ENCODE results near the gene IMMP2L. TPM values are rescaled to one million over a fixed set of nuclear protein-coding genes. Genes with fewer than 3 reads are reported as not detected.

Gene IMMP2L
- total and polyA plus RNA-seq, 2 donors (not counting 3 experiments of a cell fraction or from before 2014, with no cell fraction given) = 9.9 to 11.8 TPM

- no peaks in the 10 kb centered on the region for H3K36me3 ChIP-seq (ENCODE audit: control insufficient read depth in 2 of 2, extremely low read depth in 1 of 2, insufficient read depth in 2 of 2, low read length in 2 of 2)
- BruUV-seq (replicated peaks) = no TSS peak
- H3K9me3 ChIP-seq (replicated peaks; ENCODE audit: control insufficient read depth, insufficient read depth, low read length) = no peaks in the 10 kb centered on the region
- TF ChIP-seq POLR2A (IDR thresholded peaks at IDR 0.05; ENCODE audit: low read depth, low read length) (no peak), JUN (IDR thresholded peaks at IDR 0.05; ENCODE audit: borderline replicate concordance, insufficient read depth, insufficient read length, low read depth) (no peak), CTCF (IDR thresholded peaks at IDR 0.05; ENCODE audit: extremely low read depth in 1 of 2, insufficient read depth in 1 of 2, low read depth in 1 of 2, low read length in 2 of 2) (no peak), POLR2AphosphoS5 (IDR thresholded peaks at IDR 0.05; ENCODE audit: insufficient read depth, low read depth, low read length) (no peak), EZH2 (IDR thresholded peaks at IDR 0.05; ENCODE audit: borderline replicate concordance, low read depth, low read length, severe bottlenecking) (no peak), MYC (IDR thresholded peaks at IDR 0.05; ENCODE audit: low read depth, low read length) (no peak), FOS (IDR thresholded peaks at IDR 0.05; ENCODE audit: borderline replicate concordance, insufficient read depth, low read length) (no peak), GATA2 (IDR thresholded peaks at IDR 0.05; ENCODE audit: insufficient read depth, insufficient read length, low read depth, low read length) (no peak), MAX (IDR thresholded peaks at IDR 0.05; ENCODE audit: insufficient read depth, insufficient read length) (no peak)
- no peaks in the 10 kb centered on the region for H3K79me2 ChIP-seq (ENCODE audit: control insufficient read depth, insufficient read depth, low read length)
- no peaks in the 10 kb centered on the region for H4K20me1 ChIP-seq (replicated peaks; ENCODE audit: control insufficient read depth, extremely low read depth, insufficient read depth, low read length)
- H2AFZ ChIP-seq (ENCODE audit: low read depth, low read length) = no peak overlapping the region
- no peak for FAIRE-seq
- H3K4me1 ChIP-seq (ENCODE audit: control insufficient read depth, extremely low read depth, insufficient read depth, low read length) = no peaks in the 10 kb centered on the region
- no peaks in the 10 kb centered on the region for H3K9me1 ChIP-seq (replicated peaks; ENCODE audit: control insufficient read depth, extremely low read depth, insufficient read depth, low read length)
- DNase-seq (ENCODE audit: low read depth, low spot score) = no peak
- H3K4me2 ChIP-seq (ENCODE audit: insufficient read depth, low read length) = no peak overlapping the region
- no peak overlapping the region for H3K27ac ChIP-seq (ENCODE audit: insufficient read depth, low read depth, low read length)
- ChIA-PET POLR2A (no interaction called here), CTCF (no interaction called here)
- no peaks in the 10 kb centered on the region for H3K27me3 ChIP-seq (ENCODE audit: control insufficient read depth in 2 of 2, insufficient read depth in 2 of 2, low read length in 2 of 2)
- H3K9ac ChIP-seq (replicated peaks; ENCODE audit: extremely low read depth, insufficient read depth, low read length) = no peak overlapping the region
- no peak overlapping the region for H3K4me3 ChIP-seq (replicated peaks in 1 of 3; ENCODE audit: insufficient read depth in 1 of 3, low read depth in 1 of 3, low read length in 3 of 3)
- intact Hi-C loops (cut with micrococcal nuclease) (no loop called here), dilution Hi-C loops (cut with MboI; ENCODE audit: extremely low pct_ligation_motif_present, low sequenced_read_pairs) (no loop called here)
These were observed 219.3 kb downstream of the IMMP2L start for GRCh38 chr7:111343017-111343416.
